Measurements from ENCODE around the gene C1QTNF8.

Gene C1QTNF8

DNA sequence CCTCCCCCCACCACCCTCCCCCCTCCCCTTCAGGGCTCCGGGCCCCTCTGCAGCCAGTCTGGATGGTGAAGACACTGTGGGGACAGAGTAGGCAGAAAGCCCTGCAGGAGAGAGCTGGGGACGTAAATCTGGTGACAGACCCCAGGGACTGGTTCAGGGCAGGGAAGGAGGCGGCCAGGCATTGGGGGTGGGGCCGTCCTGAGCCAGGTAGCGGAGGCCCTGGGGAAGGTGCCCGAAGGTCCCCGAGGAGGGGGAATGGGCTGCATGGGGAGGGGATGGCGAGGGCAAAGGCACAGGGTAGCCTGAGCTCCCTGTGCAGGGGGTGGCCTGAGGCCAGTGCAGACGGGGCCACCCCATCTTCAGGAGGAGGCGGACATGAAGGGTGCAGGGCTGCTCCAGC lies 30.5 kb upstream of the C1QTNF8 start:
- WGBS, 2 experiments (ENCODE audit: insufficient coverage in 2 of 2): 75 to 78% methylated on average over 7 to 9 of the region's 10 CpGs
- H3K4me3 ChIP-seq (ENCODE audit: extremely low read depth, insufficient read depth, low read length, poor library complexity, severe bottlenecking): no peak overlapping the region
- no peak overlapping the region for H3K27ac ChIP-seq (ENCODE audit: low read depth, low read length, severe bottlenecking)
- no peaks in the 10 kb centered on the region for H3K36me3 ChIP-seq (ENCODE audit: control insufficient read depth, insufficient read depth, low read length)
- H3K9me3 ChIP-seq (ENCODE audit: control insufficient read depth, low read length): no peaks in the 10 kb centered on the region
- peaks cover 7% of the 10 kb centered on the region for H3K4me1 ChIP-seq (ENCODE audit: control insufficient read depth, insufficient read depth, low read length, poor library complexity, severe bottlenecking)

DNA sequence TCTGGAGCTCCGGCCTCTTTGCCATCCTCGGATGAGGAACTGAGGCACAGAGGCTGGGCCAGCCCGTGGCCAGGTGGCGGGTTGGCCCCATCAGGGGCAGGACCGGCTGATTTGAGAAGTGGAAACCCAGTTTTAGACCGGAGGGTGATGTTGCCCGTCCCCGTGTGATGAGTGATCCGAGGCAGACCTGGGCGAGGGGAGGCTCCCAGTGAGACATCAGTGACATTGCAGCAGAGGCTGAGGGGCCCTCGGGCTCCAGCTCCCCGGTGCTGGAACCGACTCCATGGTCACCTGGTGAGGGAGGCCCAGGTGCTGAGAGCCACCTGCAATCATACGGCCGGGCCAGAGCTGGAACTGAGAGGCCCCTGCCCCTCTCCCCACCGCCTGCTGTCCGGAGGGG lies 30.0 kb upstream of the C1QTNF8 start:
- H3K4me3 ChIP-seq (ENCODE audit: extremely low read depth, insufficient read depth, low read length, poor library complexity, severe bottlenecking): no peak overlapping the region
- no peak overlapping the region for H3K27ac ChIP-seq (ENCODE audit: low read depth, low read length, severe bottlenecking)
- 90 to 92% methylated on average over 17 of the region's 17 CpGs for WGBS, 2 experiments (ENCODE audit: insufficient coverage in 2 of 2)
- H3K4me1 ChIP-seq (ENCODE audit: control insufficient read depth, insufficient read depth, low read length, poor library complexity, severe bottlenecking): peaks cover 7% of the 10 kb centered on the region
- no peaks in the 10 kb centered on the region for H3K9me3 ChIP-seq (ENCODE audit: control insufficient read depth, low read length)
- H3K36me3 ChIP-seq (ENCODE audit: control insufficient read depth, insufficient read depth, low read length): no peaks in the 10 kb centered on the region

DNA sequence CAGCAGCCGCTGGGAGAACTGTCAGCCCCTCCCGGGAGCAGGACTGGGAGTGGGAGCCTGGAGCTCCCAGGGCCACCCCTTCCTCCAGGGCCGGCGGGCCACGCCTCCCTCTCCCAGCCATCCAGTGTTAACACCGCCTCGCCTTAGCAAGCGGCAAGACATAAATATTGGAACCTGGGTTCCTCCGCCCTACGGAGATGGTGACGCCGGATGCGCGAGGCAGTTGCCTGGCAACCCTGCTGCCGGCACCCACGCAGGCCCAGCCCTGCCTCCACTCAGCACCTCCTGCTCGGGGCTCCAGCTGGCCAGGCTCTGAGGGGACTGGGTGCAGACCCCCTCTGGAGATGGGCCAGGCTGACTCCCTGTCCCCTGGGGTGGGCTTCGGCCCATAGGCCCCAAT lies 29.4 kb upstream of the C1QTNF8 start:
- WGBS, 2 experiments (ENCODE audit: insufficient coverage in 2 of 2): 82 to 89% methylated on average over 16 to 17 of the region's 18 CpGs
- Histone ChIP-seq H3K36me3 (ENCODE audit: control insufficient read depth, insufficient read depth, low read length) (no peaks in the 10 kb centered on the region), H3K4me3 (ENCODE audit: extremely low read depth, insufficient read depth, low read length, poor library complexity, severe bottlenecking) (no peak overlapping the region), H3K4me1 (ENCODE audit: control insufficient read depth, insufficient read depth, low read length, poor library complexity, severe bottlenecking) (peaks cover 7% of the 10 kb centered on the region), H3K27ac (ENCODE audit: low read depth, low read length, severe bottlenecking) (no peak overlapping the region), H3K9me3 (ENCODE audit: control insufficient read depth, low read length) (no peaks in the 10 kb centered on the region)

DNA sequence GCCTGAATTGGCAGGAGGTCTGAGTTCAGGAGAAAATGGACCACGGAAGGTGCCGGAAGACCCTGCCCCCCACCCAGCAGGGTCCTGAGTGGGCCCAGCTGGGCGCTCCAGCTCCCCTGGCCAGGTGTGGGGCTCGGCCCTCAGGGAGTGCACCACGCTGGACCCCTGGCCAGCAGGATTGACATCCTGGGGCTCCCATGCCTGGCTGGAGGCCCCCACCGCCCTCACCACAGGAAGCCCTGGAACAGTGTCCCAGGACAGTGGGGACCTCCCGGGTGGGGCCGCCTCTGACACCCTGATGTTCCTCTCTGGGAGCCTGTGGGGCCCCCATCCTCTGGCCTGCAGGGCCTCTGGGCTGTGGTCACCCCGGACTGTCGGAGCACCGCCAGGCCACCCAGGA lies 28.8 kb upstream of the C1QTNF8 start:
- Histone ChIP-seq H3K36me3 (ENCODE audit: control insufficient read depth, insufficient read depth, low read length) (no peaks in the 10 kb centered on the region), H3K4me1 (ENCODE audit: control insufficient read depth, insufficient read depth, low read length, poor library complexity, severe bottlenecking) (peaks cover 7% of the 10 kb centered on the region), H3K9me3 (ENCODE audit: control insufficient read depth, low read length) (no peaks in the 10 kb centered on the region), H3K4me3 (ENCODE audit: extremely low read depth, insufficient read depth, low read length, poor library complexity, severe bottlenecking) (no peak overlapping the region), H3K27ac (ENCODE audit: low read depth, low read length, severe bottlenecking) (no peak overlapping the region)
- WGBS, 2 experiments (ENCODE audit: insufficient coverage in 2 of 2): 90 to 92% methylated on average over 9 of the region's 11 CpGs

DNA sequence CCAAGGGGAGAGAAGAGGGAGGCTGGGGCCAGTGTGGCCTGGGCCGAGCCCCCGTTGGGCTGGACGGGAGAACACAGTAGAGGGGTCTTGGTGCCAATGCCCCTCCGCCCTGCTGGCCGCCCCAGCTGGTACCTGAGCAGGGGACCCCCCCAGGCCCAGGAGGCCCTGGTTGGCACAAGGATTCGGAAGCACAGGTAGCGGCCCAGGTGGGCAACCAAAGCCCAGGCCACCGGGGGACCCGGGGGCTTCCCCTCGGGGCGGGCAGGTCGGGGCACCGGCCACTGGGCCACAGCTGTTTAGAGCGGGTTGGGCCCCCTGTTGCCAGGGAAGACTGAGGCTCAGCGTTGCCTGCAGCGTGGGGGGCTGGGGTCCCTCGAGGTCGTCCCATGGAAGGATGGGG lies 28.2 kb upstream of the C1QTNF8 start:
- WGBS, 2 experiments (ENCODE audit: insufficient coverage in 2 of 2): 92 to 95% methylated on average over 13 to 17 of the region's 18 CpGs
- no peak overlapping the region for H3K27ac ChIP-seq (ENCODE audit: low read depth, low read length, severe bottlenecking)
- H3K4me1 ChIP-seq (ENCODE audit: control insufficient read depth, insufficient read depth, low read length, poor library complexity, severe bottlenecking): peaks cover 5% of the 10 kb centered on the region
- H3K9me3 ChIP-seq (ENCODE audit: control insufficient read depth, low read length): no peaks in the 10 kb centered on the region
- H3K4me3 ChIP-seq (ENCODE audit: extremely low read depth, insufficient read depth, low read length, poor library complexity, severe bottlenecking): no peak overlapping the region
- no peaks in the 10 kb centered on the region for H3K36me3 ChIP-seq (ENCODE audit: control insufficient read depth, insufficient read depth, low read length)

DNA sequence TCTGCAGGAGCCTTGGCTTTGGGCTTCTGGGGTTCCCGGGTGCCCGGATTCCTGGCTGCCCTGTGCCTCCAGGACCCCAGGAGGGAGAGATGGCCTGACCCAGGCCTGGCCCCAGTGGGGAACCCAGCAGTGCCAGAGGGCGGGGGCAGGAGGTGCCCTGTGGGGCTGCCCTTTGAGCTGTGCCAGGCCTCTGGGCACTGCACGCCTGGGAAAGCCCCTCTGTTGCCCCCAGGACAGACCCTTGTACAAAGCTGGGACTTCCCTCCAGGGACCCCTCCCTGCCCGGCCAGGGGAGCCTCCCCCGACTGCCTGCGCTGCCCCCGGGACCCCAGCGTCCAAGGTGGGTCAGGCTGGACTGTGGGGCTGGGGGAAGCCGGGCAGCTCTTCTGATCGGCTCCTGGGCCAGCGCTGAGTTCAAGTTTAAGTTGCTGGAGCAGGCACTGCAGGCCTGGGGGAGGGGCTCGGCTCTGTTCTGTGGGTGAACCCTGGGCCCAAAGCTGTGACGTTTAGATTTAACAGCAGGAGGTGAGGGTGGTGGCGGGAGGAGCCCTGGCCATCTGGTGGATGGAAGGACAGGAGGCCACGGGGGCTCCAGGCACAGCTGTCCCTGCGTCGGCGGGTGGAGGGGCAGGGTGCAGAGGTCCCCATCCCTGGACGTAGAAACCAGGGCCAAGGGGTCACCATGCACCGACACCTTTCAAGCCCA lies 27.6 kb upstream of the C1QTNF8 start:
- H3K4me3 ChIP-seq (ENCODE audit: extremely low read depth, insufficient read depth, low read length, poor library complexity, severe bottlenecking): no peak overlapping the region
- H3K27ac ChIP-seq (ENCODE audit: low read depth, low read length, severe bottlenecking): no peak overlapping the region
- H3K36me3 ChIP-seq (ENCODE audit: control insufficient read depth, insufficient read depth, low read length): no peaks in the 10 kb centered on the region
- H3K4me1 ChIP-seq (ENCODE audit: control insufficient read depth, insufficient read depth, low read length, poor library complexity, severe bottlenecking): peaks cover 4% of the 10 kb centered on the region
- 87 to 89% methylated on average over 20 to 21 of the region's 21 CpGs for WGBS, 2 experiments (ENCODE audit: insufficient coverage in 2 of 2)
- no peaks in the 10 kb centered on the region for H3K9me3 ChIP-seq (ENCODE audit: control insufficient read depth, low read length)

DNA sequence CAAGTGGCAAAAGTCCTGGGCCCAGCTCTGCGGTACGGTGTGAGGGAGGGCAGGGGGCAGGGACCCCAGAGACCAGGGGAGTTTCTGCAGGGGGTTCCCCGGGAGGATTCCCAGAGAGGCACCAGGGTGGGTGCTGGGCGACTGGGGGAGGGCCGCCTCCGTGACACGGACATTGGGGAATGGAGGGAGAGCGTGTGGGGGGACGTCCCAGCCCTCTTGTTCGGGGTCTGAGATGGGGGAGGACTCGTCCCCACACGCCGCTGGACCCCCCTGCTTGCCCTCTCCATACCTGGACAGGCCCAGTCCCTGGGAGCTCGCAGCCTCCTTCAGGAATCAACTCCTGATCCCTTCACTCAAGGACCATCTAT lies 26.3 kb upstream of the C1QTNF8 start:
- H3K36me3 ChIP-seq (ENCODE audit: control insufficient read depth, insufficient read depth, low read length): no peaks in the 10 kb centered on the region
- H3K4me3 ChIP-seq (ENCODE audit: extremely low read depth, insufficient read depth, low read length, poor library complexity, severe bottlenecking): no peak overlapping the region
- no peak overlapping the region for H3K27ac ChIP-seq (ENCODE audit: low read depth, low read length, severe bottlenecking)
- 89 to 90% methylated on average over 7 to 11 of the region's 14 CpGs for WGBS, 2 experiments (ENCODE audit: insufficient coverage in 2 of 2)
- H3K4me1 ChIP-seq (ENCODE audit: control insufficient read depth, insufficient read depth, low read length, poor library complexity, severe bottlenecking): peaks cover 4% of the 10 kb centered on the region
- H3K9me3 ChIP-seq (ENCODE audit: control insufficient read depth, low read length): no peaks in the 10 kb centered on the region

DNA sequence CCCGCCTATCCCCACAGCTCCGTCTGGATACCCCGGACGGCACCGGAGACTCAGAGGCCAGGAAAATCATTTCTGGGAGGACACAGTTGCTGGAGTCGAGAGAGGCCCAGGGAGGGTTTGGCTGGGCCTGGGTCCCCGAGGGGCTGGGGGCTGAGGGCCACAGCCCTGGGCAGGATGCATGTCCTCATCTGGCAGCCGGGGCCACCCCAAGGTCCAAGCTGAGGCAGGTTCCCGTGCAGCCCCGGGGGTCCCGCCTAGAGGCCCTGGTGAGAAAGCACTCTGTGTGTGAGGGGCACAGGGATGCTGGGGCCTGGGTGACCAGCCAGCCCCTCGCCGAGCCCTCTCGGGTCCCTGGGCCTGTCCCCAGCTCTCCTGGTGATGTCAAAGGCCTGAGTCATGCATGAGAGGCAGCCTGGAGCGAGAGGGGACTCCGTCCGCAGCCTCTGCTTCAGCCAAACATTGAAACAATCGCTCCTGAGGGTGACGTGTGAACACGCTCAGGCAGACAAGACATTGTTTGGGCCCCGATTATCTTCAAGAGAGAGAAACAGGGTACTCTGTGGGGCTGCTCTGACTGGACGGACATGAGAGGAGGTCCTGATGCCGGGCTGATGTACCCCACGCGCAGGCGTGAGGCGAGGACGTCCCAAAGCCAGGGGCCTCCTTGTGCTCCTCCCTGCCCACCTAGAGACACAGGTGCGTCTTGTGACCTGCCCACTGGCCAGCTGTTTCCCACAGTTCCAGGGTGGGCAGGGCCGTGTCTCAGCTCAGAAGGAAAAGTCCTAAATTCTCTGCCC lies 25.8 kb upstream of the C1QTNF8 start:
- WGBS, 2 experiments (ENCODE audit: insufficient coverage in 2 of 2): 88 to 90% methylated on average over 28 to 30 of the region's 30 CpGs
- Histone ChIP-seq H3K4me3 (ENCODE audit: extremely low read depth, insufficient read depth, low read length, poor library complexity, severe bottlenecking) (no peak overlapping the region), H3K36me3 (ENCODE audit: control insufficient read depth, insufficient read depth, low read length) (no peaks in the 10 kb centered on the region), H3K27ac (ENCODE audit: low read depth, low read length, severe bottlenecking) (peak overlapping the region; percentile 10), H3K4me1 (ENCODE audit: control insufficient read depth, insufficient read depth, low read length, poor library complexity, severe bottlenecking) (peaks cover 4% of the 10 kb centered on the region), H3K9me3 (ENCODE audit: control insufficient read depth, low read length) (no peaks in the 10 kb centered on the region)

DNA sequence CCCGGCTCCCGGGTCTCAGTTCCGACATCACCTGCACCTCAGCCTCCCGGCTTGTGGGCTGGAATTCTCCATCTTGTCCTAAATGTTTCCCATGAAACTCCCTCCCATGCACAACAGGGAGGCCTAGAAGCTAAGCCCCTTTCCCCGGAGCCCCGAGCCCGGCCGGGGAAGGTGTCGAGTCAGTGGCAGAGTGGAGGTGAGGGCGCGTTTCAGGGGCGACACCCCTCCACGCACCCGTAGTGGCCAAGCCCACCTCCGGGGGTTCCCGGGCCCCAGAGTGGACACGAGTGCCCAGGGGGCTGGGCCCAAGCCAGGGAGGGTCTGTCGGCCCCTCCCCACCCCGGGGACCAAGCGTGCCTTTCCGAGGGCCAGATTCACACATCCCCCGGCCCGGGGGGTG lies 25.0 kb upstream of the C1QTNF8 start:
- H3K9me3 ChIP-seq (ENCODE audit: control insufficient read depth, low read length): no peaks in the 10 kb centered on the region
- no peaks in the 10 kb centered on the region for H3K36me3 ChIP-seq (ENCODE audit: control insufficient read depth, insufficient read depth, low read length)
- H3K4me1 ChIP-seq (ENCODE audit: control insufficient read depth, insufficient read depth, low read length, poor library complexity, severe bottlenecking): peaks cover 4% of the 10 kb centered on the region
- no peak overlapping the region for H3K27ac ChIP-seq (ENCODE audit: low read depth, low read length, severe bottlenecking)
- WGBS, 2 experiments (ENCODE audit: insufficient coverage in 2 of 2): 91 to 92% methylated on average over 16 to 23 of the region's 23 CpGs
- no peak overlapping the region for H3K4me3 ChIP-seq (ENCODE audit: extremely low read depth, insufficient read depth, low read length, poor library complexity, severe bottlenecking)

DNA sequence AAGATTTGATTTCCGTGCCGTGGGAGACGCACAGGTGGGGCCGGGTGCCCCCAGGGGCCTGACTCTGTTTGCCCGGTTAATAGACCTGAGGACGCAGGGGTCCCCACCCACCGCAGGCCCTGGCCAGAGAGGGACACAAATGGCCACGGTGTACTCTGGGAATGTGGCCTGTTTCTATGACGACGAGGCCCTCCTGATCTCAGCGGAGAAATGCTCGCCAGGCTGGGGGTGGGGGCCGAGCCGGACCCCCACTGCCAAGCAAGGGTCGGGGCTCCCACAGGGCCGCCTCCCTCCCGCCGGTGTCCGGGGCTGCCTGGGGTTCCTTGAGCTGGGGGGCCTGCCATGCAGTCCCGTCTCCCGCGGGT lies 24.5 kb upstream of the C1QTNF8 start:
- peaks cover 4% of the 10 kb centered on the region for H3K4me1 ChIP-seq (ENCODE audit: control insufficient read depth, insufficient read depth, low read length, poor library complexity, severe bottlenecking)
- WGBS, 2 experiments (ENCODE audit: insufficient coverage in 2 of 2): 89 to 91% methylated on average over 21 to 22 of the region's 22 CpGs

More for the DNA sequence above, 24.5 kb upstream of the C1QTNF8 start:
- no peaks in the 10 kb centered on the region for H3K9me3 ChIP-seq (ENCODE audit: control insufficient read depth, low read length)
- H3K4me3 ChIP-seq (ENCODE audit: extremely low read depth, insufficient read depth, low read length, poor library complexity, severe bottlenecking): no peak overlapping the region
- no peaks in the 10 kb centered on the region for H3K36me3 ChIP-seq (ENCODE audit: control insufficient read depth, insufficient read depth, low read length)
- H3K27ac ChIP-seq (ENCODE audit: low read depth, low read length, severe bottlenecking): no peak overlapping the region
